Measurements from ENCODE around the gene PSMC3IP. TPM values are rescaled to one million over a fixed set of nuclear protein-coding genes. Genes with fewer than 3 reads are reported as not detected.
"Not testable (repeated sequence)": the region's sequence is repeated elsewhere in the genome, so short reads cannot be mapped to it uniquely, and the experiment has no call there.

The PSMC3IP gene
- total and polyA plus RNA-seq, 8 donors, result 0.89 to 6.5 (median 4.2) TPM; not detected in 2

- H3K27me3 ChIP-seq, result no peaks in the 10 kb centered on the region
- H3K4me3 ChIP-seq, result no peak overlapping the region
- intact Hi-C loops (cut with DNase I; ENCODE audit: low total_unique reads), result no loop called here
- no peak for DNase-seq
- H3K27ac ChIP-seq, result no peak overlapping the region
- no peaks in the 10 kb centered on the region for H3K9me3 ChIP-seq
- peaks cover 11 to 33% (median 16%) of the 10 kb centered on the region in 4 donors for H3K4me1 ChIP-seq
- no peak for TF ChIP-seq EP300 (IDR thresholded peaks at IDR 0.05)
- TF ChIP-seq POLR2AphosphoS5 (IDR thresholded peaks at IDR 0.05), result no peak
- TF ChIP-seq CTCF (IDR thresholded peaks at IDR 0.05), result no peak
- TF ChIP-seq POLR2A (IDR thresholded peaks at IDR 0.05), result no peak
- peaks cover 43 to 71% (median 61%) of the 10 kb centered on the region in 4 donors for H3K36me3 ChIP-seq
- 90 to 93% (median 92%) methylated on average over 8 to 39 of the region's 39 CpGs for WGBS, 5 donors
Measured at GRCh38 chr17:42543190-42544079, 34.1 kb downstream of the PSMC3IP start.

GRCh38 chr17:42541041-42541833 is 36.3 kb downstream of the PSMC3IP start:
- peak in 1 of 2 donors; percentile 48 for DNase-seq
- H3K4me3 ChIP-seq, result no peak overlapping the region
- peaks cover 43 to 75% (median 64%) of the 10 kb centered on the region in 4 donors for H3K36me3 ChIP-seq
- TF ChIP-seq CTCF (IDR thresholded peaks at IDR 0.05) (no peak), POLR2AphosphoS5 (IDR thresholded peaks at IDR 0.05) (peak in 1 of 3 donors; percentile 39), EP300 (IDR thresholded peaks at IDR 0.05) (no peak)
- H3K27me3 ChIP-seq, result no peaks in the 10 kb centered on the region
- intact Hi-C loops (cut with DNase I; ENCODE audit: low total_unique reads), result no loop called here
- 53 to 71% (median 65%) methylated on average over 17 of the region's 17 CpGs for WGBS, 5 donors
- no peaks in the 10 kb centered on the region for H3K9me3 ChIP-seq
- peak overlapping the region; percentile 65 to 84 (median 72) for H3K27ac ChIP-seq
- peaks cover 16 to 36% (median 20%) of the 10 kb centered on the region in 4 donors for H3K4me1 ChIP-seq

GRCh38 chr17:42540558-42540957 is 37.0 kb downstream of the PSMC3IP start:
- H3K4me1 ChIP-seq, result peaks cover 18 to 38% (median 24%) of the 10 kb centered on the region in 4 donors
- H3K4me3 ChIP-seq; H3K9me3 ChIP-seq; H3K27me3 ChIP-seq; DNase-seq; intact Hi-C loops (cut with DNase I; ENCODE audit: low total_unique reads): not testable (repeated sequence)
- H3K36me3 ChIP-seq, result peaks cover 43 to 75% (median 64%) of the 10 kb centered on the region in 4 donors
- H3K27ac ChIP-seq, result peak overlapping the region in 3 of 5 donors; percentile 65 to 84 (median 76)
- 81 to 95% (median 87%) methylated on average over 4 of the region's 4 CpGs for WGBS, 5 donors

GRCh38 chr17:42538482-42538881 is 39.0 kb downstream of the PSMC3IP start:
- 92 to 98% (median 94%) methylated on average over 14 of the region's 14 CpGs for WGBS, 5 donors
- no peak overlapping the region for H3K27ac ChIP-seq
- intact Hi-C loops (cut with DNase I; ENCODE audit: low total_unique reads), result no loop called here
- no peak for TF ChIP-seq POLR2AphosphoS5 (IDR thresholded peaks at IDR 0.05)
- no peak for TF ChIP-seq POLR2A (IDR thresholded peaks at IDR 0.05)
- TF ChIP-seq CTCF (IDR thresholded peaks at IDR 0.05), result no peak
- TF ChIP-seq EP300 (IDR thresholded peaks at IDR 0.05), result no peak
- H3K4me3 ChIP-seq, result no peak overlapping the region
- H3K27me3 ChIP-seq, result no peaks in the 10 kb centered on the region
- H3K9me3 ChIP-seq, result no peaks in the 10 kb centered on the region
- peaks cover 27 to 47% (median 30%) of the 10 kb centered on the region in 4 donors for H3K4me1 ChIP-seq
- DNase-seq, result no peak
- peaks cover 37 to 54% (median 49%) of the 10 kb centered on the region in 4 donors for H3K36me3 ChIP-seq
